Mesothelial cell of epicardium (in vitro differentiated cells): Measurements from ENCODE around the gene RAD50. TPM values are rescaled to one million over a fixed set of nuclear protein-coding genes. Genes with fewer than 3 reads are reported as not detected.
A peak's percentile ranks its signal among the peaks of the same experiment; 100 is the strongest.

Experiments used
- DNase-seq, 2 experiments: peaks; one replicate each; pipeline ENCODE4 v3.0.0; 2021; ENCODE audit warnings: low spot score in 2 of 2; ENCODE audit not compliant: unreplicated experiment in 2 of 2
- H3K27ac Mint-ChIP-seq: 2 replicates; pipeline ENCODE4 v1.8.0; 2021; ENCODE audit warnings: mixed read lengths
- H3K27me3 Mint-ChIP-seq: 2 replicates; pipeline ENCODE4 v1.8.0; 2021; ENCODE audit warnings: low read depth, mixed read lengths
- H3K36me3 Mint-ChIP-seq: 2 replicates; pipeline ENCODE4 v1.8.0; 2021; ENCODE audit warnings: mixed read lengths
- H3K4me1 Mint-ChIP-seq: 2 replicates; pipeline ENCODE4 v1.8.0; 2021; ENCODE audit warnings: mixed read lengths
- H3K4me3 Mint-ChIP-seq: 2 replicates; pipeline ENCODE4 v1.8.0; 2021; ENCODE audit warnings: mild to moderate bottlenecking, moderate library complexity, mixed read lengths
- H3K9me3 Mint-ChIP-seq: 2 replicates; pipeline ENCODE4 v1.8.0; 2021; ENCODE audit warnings: mixed read lengths
- total RNA-seq: library from RNA; stranded (reverse); gene quantifications from 3 replicates; pipeline ENCODE4 v1.2.1, GENCODE V29; 2021
- TF ChIP-seq, protein P1 (sequence below): fragments of 200-600 bp; sonication (generic); IDR thresholded peaks from one replicate; pipeline ENCODE4 v1.5.0; 2021; ENCODE audit warnings: antibody characterized with exemption; ENCODE audit not compliant: unreplicated experiment

RAD50 gene
- total RNA-seq, 1 donor from 2014 or later, result 50.3 TPM

GRCh38 chr5:132526974-132527564 is 29.7 kb upstream of the RAD50 start:
- no peaks in the 10 kb centered on the region for H3K9me3 Mint-ChIP-seq
- H3K27me3 Mint-ChIP-seq, result peaks cover 15% of the 10 kb centered on the region
- no peak overlapping the region for H3K4me3 Mint-ChIP-seq

GRCh38 chr5:132528021-132528420 is 28.8 kb upstream of the RAD50 start:
- no peak overlapping the region for H3K27ac Mint-ChIP-seq
- no peaks in the 10 kb centered on the region for H3K36me3 Mint-ChIP-seq
- H3K4me3 Mint-ChIP-seq, result no peak overlapping the region
- TF ChIP-seq, protein P1, sequence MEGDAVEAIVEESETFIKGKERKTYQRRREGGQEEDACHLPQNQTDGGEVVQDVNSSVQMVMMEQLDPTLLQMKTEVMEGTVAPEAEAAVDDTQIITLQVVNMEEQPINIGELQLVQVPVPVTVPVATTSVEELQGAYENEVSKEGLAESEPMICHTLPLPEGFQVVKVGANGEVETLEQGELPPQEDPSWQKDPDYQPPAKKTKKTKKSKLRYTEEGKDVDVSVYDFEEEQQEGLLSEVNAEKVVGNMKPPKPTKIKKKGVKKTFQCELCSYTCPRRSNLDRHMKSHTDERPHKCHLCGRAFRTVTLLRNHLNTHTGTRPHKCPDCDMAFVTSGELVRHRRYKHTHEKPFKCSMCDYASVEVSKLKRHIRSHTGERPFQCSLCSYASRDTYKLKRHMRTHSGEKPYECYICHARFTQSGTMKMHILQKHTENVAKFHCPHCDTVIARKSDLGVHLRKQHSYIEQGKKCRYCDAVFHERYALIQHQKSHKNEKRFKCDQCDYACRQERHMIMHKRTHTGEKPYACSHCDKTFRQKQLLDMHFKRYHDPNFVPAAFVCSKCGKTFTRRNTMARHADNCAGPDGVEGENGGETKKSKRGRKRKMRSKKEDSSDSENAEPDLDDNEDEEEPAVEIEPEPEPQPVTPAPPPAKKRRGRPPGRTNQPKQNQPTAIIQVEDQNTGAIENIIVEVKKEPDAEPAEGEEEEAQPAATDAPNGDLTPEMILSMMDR, result no peak
- peaks cover 21% of the 10 kb centered on the region for H3K27me3 Mint-ChIP-seq
- H3K4me1 Mint-ChIP-seq, result no peaks in the 10 kb centered on the region
- H3K9me3 Mint-ChIP-seq, result no peaks in the 10 kb centered on the region
- DNase-seq, result no peak

More at GRCh38 chr5:132526974-132527564, 29.7 kb upstream of the RAD50 start:
- Mint-ChIP-seq H3K4me1 (no peaks in the 10 kb centered on the region), H3K27ac (no peak overlapping the region), H3K36me3 (no peaks in the 10 kb centered on the region)
- DNase-seq, result no peak
- TF ChIP-seq, protein P1, result peak; percentile 63

DNA sequence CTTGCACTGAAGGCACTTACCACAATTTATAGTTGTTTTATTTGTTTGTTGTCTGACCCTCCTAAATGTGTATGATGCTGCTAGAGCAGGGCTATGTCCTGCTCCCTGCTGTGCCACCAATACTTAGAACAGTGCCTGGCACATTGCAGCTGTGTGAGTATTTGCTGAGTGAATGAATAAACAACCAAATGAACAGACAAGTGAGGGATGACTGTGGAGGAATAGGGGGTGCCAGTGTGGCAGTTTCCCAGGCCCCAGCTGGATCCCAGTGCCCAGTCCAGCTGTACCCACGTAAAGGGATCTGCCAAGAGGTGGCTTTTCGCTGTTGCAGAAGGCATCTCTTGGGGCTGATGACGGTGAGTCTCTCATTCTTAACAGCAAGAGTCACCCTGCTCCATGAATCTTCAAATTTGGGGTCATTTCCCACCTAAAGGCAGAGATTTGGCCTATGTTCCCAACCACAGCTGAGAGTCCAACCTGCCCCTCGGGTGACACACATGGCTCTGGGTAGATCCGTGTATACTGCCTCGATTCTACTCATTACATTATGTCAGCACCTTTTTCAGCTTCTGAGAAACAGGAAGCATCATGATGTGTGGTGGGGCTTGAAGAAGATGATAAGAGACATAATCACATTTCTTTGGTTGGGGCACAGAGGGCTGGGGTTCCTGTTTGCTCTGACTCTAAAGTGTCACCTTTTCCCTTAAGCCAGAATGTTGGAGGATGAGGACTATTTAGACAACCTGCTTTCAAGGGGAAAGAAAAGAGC is 27.7 kb upstream of the RAD50 start:
- H3K27me3 Mint-ChIP-seq, result peaks cover 22% of the 10 kb centered on the region
- no peak overlapping the region for H3K4me3 Mint-ChIP-seq
- H3K9me3 Mint-ChIP-seq, result no peaks in the 10 kb centered on the region
- no peak overlapping the region for H3K27ac Mint-ChIP-seq
- TF ChIP-seq, protein P1, result no peak
- H3K36me3 Mint-ChIP-seq, result no peaks in the 10 kb centered on the region
- H3K4me1 Mint-ChIP-seq, result no peaks in the 10 kb centered on the region
- no peak for DNase-seq

DNA sequence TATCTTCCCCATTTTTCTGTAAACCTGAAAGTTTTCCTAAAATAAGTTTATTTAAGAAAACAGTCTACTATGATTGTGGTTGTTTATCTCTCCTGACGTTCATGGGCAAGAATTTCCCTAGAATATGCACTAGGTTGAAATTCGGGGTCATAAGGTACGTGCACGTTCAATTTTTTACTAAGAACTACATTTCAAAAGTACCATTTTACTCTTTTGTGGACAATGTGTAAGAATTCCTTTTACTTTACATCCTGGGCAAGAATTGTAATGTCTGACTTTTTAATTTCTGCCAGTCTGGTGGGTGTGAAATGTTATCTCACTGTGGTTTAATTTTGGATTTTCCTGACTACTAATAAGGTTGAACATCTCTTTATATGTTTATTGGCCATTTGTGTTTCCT is 25.8 kb upstream of the RAD50 start:
- no peaks in the 10 kb centered on the region for H3K4me1 Mint-ChIP-seq
- H3K9me3 Mint-ChIP-seq, result peaks cover 12% of the 10 kb centered on the region
- peaks cover 35% of the 10 kb centered on the region for H3K27me3 Mint-ChIP-seq
- no peaks in the 10 kb centered on the region for H3K36me3 Mint-ChIP-seq
- no peak overlapping the region for H3K4me3 Mint-ChIP-seq
- TF ChIP-seq, protein P1, result no peak
- DNase-seq, result no peak
- H3K27ac Mint-ChIP-seq, result no peak overlapping the region

DNA sequence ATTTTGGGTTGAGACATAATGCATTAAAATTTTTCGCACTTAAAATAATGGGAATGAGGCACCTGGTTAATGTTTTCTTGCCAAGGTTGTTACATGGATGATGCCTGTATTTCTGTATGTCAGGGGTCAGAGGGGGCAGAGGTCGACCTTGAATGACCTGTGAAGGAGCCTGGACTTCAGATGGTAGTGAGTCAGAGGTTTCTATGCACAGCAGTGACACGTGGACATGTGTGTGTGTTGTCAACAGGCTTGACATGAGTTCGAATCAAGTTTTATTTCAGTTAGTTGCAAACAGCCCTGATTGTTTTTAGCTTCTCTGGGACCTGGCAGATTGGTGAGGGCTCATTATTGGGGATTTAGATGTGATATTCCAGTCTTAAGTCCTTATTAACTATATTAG is 17.1 kb upstream of the RAD50 start:
- no peak overlapping the region for H3K4me3 Mint-ChIP-seq
- TF ChIP-seq, protein P1, result no peak
- peaks cover 8% of the 10 kb centered on the region for H3K9me3 Mint-ChIP-seq
- peaks cover 32% of the 10 kb centered on the region for H3K27me3 Mint-ChIP-seq
- DNase-seq, result no peak
- H3K4me1 Mint-ChIP-seq, result no peaks in the 10 kb centered on the region
- no peaks in the 10 kb centered on the region for H3K36me3 Mint-ChIP-seq
- no peak overlapping the region for H3K27ac Mint-ChIP-seq
